GDM1 (cell line): ENCODE data around the gene LEP.
"Not testable (repeated sequence)": the region's sequence is repeated elsewhere in the genome, so short reads cannot be mapped to it uniquely, and the experiment has no call there.

Experiments used
- DNase-seq: peaks from one replicate; lab custom pipeline; 2025; lab: John Stamatoyannopoulos, UW

LEP gene

GRCh38 chr7:128274246-128274883 is 33.3 kb downstream of the LEP start:
- DNase-seq, result no peak

DNA sequence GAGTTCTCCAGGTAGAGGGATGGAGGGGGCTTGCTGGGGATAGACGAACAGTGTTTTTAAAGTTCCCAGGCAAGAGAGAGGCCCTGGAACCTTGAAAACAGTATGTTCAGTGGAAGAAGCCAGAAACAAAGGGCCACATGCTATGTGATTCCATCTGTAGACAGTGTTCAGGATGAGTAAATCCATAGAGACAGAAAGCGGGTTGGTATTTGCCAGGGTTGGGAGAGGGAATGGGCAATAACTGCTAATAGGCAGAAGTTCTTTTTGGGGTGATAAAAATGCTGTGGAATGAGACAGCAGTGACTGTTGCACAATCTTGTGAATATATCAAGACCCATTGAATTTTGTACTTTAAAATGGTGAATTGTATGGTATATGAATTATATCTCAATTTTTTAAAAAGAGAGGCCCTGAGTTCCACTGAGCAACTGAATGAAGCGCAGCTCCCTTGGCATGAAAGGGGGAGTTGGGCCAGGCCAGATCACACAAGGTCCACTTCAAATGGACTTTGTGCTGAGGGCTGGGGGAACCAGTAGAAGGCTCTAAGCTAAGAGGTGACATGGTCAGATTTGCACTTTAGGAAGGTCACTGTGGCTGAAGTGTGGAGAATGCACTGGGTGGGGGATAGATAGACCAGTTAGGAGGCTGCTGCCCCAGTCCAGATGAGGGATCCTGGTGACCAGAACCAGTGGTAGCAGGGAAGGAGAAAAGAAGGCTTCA is 34.0 kb downstream of the LEP start:
- DNase-seq, result no peak

- no peak for DNase-seq
These were observed 34.6 kb downstream of the LEP start for GRCh38 chr7:128275681-128276080.

DNA sequence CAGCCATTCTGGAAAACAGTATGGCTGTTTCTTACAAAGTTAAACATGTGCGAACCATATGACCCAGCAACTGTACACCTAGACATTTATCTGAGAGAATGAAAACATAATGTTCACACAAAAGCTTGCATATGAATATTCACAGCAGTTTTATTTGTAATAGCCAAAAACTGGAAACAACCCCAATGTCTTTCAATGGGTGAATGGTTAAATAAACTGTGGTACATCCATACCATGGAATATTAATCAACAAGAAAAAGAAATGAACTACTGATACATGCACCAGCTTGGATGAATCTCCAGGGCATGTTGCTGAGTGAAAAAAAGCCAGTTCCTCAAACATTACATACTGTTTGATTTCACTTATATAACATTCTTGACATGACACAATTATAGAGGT is 37.3 kb downstream of the LEP start:
- no peak for DNase-seq

GRCh38 chr7:128279124-128279713 is 38.1 kb downstream of the LEP start:
- DNase-seq, result no peak

GRCh38 chr7:128280451-128280850 is 39.4 kb downstream of the LEP start:
- not testable (repeated sequence) for DNase-seq

GRCh38 chr7:128281605-128282380 is 40.7 kb downstream of the LEP start:
- no peak for DNase-seq

DNA sequence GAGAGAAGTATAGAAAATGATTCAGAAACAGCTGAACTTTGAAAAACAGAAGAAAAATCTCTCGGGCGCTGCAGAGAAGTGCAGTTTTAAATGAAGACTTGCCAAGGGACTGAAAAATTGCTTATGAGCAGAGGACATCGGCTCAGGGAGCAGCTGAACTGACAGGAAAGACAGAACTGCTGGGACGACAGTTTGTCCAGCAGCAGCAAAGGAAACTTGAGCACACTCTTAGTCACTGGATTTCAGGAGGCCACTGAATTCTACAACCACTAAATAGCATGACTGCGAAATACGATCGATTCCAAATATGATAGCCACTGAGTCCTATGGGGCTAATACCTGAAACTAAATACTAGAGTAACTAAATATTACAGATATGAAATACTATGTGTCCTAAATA is 43.0 kb downstream of the LEP start:
- no peak for DNase-seq

GRCh38 chr7:128287556-128287955 is 46.5 kb downstream of the LEP start:
- no peak for DNase-seq

DNA sequence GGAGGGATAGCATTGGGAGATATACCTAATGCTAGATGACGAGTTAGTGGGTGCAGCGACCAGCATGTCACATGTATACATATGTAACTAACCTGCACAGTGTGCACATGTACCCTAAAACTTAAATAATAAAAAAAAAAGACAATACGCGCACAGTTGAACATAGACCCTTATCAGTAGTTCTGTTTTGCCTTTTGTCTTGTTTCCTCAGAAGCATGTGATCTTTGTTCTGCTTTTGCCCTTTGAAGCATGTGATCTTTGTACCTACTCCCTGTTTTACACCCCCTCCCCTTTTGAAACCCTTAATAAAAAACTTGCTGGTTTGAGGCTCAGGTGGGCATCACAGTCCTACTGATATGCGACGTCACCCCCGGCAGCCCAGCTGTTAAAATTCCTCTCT is 56.9 kb downstream of the LEP start:
- not testable (repeated sequence) for DNase-seq

DNA sequence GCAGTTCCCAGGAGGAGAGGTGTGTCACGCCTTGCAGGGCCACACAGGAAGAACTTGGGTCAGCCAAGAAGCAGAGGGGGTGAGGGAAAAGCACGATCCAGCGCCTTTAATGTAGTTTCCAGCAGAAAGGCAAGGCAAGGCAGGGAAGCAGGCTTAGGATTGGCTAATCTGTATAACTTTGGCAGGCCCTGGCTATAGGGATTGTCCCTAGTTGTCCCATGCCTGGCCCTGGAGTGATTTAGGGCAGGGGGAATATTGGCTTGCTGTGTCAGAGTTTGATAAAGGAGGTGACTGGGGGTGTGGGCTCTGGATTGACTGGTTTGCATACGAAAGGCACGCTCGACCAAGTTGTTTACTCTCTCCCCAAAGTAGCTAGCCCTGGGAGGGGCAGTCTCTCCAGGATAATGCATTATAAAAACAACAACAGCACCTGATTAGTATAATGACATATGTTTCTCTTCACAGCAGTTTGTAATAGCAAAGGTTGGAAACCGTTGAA is 58.1 kb downstream of the LEP start:
- DNase-seq, result no peak

DNA sequence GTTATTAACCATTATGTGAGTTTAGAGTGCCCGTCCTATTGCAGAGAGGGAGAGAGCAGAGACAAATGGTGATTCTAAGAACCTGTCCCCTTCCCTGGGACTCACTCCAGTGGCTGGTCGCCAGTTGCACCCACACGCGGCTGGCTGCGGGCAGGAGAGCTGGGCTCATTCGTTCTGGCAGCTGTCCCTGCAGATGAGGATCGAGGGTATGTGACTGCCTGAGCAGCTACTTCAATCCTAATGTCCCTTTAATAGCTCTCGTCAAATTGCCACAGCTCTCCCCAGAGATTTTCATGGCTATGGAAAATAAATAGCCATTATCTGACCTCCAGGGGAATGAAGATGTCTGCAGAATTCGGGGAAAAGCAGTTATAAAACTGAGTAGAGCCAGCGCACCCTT is 61.1 kb downstream of the LEP start:
- no peak for DNase-seq

GRCh38 chr7:128303133-128303532 is 62.1 kb downstream of the LEP start:
- DNase-seq, result no peak

GRCh38 chr7:128303643-128304042 is 62.6 kb downstream of the LEP start:
- DNase-seq, result no peak

GRCh38 chr7:128304212-128304611 is 63.1 kb downstream of the LEP start:
- no peak for DNase-seq

DNA sequence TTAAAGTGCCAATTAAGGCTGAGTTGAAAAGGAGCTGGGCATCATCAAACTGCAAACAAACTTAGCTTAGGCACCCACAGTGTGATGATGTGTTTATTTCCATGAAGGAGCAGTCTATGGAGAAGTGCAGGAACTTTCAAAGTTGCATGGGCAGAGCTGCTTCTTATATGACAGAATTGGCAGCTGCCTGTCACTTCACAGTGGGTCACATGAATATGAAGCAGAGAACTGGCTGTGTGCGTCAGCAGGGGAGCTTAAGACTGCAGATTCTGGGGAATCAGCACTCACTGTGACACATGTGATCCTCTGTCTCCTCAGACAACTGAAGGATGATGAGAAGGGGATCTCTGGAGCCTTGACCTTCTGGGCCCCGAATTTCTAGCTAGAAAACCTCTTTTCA is 66.0 kb downstream of the LEP start:
- DNase-seq, result no peak
